ENCODE results near the gene ASMTL.
"Not testable (repeated sequence)": the region's sequence is repeated elsewhere in the genome, so short reads cannot be mapped to it uniquely, and the experiment has no call there.

Gene ASMTL

GRCh38 chrX:1482530-1482928, 29.8 kb upstream of the ASMTL start:
- DNase-seq (ENCODE audit: low read depth), result not testable (repeated sequence)

GRCh38 chrX:1481636-1482529, 29.2 kb upstream of the ASMTL start:
- peak; percentile 86 for DNase-seq (ENCODE audit: low read depth)

GRCh38 chrX:1480082-1480785, 27.5 kb upstream of the ASMTL start:
- DNase-seq (ENCODE audit: low read depth), result no peak

GRCh38 chrX:1477801-1478458, 25.2 kb upstream of the ASMTL start:
- DNase-seq (ENCODE audit: low read depth), result peak; percentile 77

GRCh38 chrX:1477229-1477628, 24.5 kb upstream of the ASMTL start:
- DNase-seq (ENCODE audit: low read depth), result no peak

- no peak for DNase-seq (ENCODE audit: low read depth)
Observed at GRCh38 chrX:1476682-1477081, 24.0 kb upstream of the ASMTL start.

- no peak for DNase-seq (ENCODE audit: low read depth)
Observed at GRCh38 chrX:1475881-1476280, 23.2 kb upstream of the ASMTL start.

- no peak for DNase-seq (ENCODE audit: low read depth)
Observed at GRCh38 chrX:1475481-1475880, 22.8 kb upstream of the ASMTL start.

GRCh38 chrX:1474593-1474992, 21.9 kb upstream of the ASMTL start:
- DNase-seq (ENCODE audit: low read depth), result not testable (repeated sequence)

- DNase-seq (ENCODE audit: low read depth), result no peak
Observed at GRCh38 chrX:1472975-1473374, 20.3 kb upstream of the ASMTL start.

- DNase-seq (ENCODE audit: low read depth), result peak; percentile 77
Observed at GRCh38 chrX:1468250-1468772, 15.6 kb upstream of the ASMTL start.

- DNase-seq (ENCODE audit: low read depth), result no peak
Observed at GRCh38 chrX:1466971-1467561, 14.4 kb upstream of the ASMTL start.

- no peak for DNase-seq (ENCODE audit: low read depth)
Observed at GRCh38 chrX:1466232-1466661, 13.5 kb upstream of the ASMTL start.

- DNase-seq (ENCODE audit: low read depth), result no peak
Observed at GRCh38 chrX:1465286-1466231, 12.8 kb upstream of the ASMTL start.

- no peak for DNase-seq (ENCODE audit: low read depth)
Observed at GRCh38 chrX:1464971-1465285, 12.2 kb upstream of the ASMTL start.

- DNase-seq (ENCODE audit: low read depth), result no peak
Observed at GRCh38 chrX:1464041-1464970, 11.6 kb upstream of the ASMTL start.

GRCh38 chrX:1463581-1463980, 10.9 kb upstream of the ASMTL start:
- no peak for DNase-seq (ENCODE audit: low read depth)

GRCh38 chrX:1462596-1463251, 10.0 kb upstream of the ASMTL start:
- peak; percentile 70 for DNase-seq (ENCODE audit: low read depth)

GRCh38 chrX:1462110-1462509, 9.4 kb upstream of the ASMTL start:
- no peak for DNase-seq (ENCODE audit: low read depth)

GRCh38 chrX:1455948-1456280, 3.2 kb upstream of the ASMTL start:
- no peak for DNase-seq (ENCODE audit: low read depth)
